ENCODE data around the gene MACF1. TPM values are rescaled to one million over a fixed set of nuclear protein-coding genes. Genes with fewer than 3 reads are reported as not detected.

Gene MACF1
- total RNA-seq, 2 donors from 2014 or later: 107 to 148 TPM

DNA sequence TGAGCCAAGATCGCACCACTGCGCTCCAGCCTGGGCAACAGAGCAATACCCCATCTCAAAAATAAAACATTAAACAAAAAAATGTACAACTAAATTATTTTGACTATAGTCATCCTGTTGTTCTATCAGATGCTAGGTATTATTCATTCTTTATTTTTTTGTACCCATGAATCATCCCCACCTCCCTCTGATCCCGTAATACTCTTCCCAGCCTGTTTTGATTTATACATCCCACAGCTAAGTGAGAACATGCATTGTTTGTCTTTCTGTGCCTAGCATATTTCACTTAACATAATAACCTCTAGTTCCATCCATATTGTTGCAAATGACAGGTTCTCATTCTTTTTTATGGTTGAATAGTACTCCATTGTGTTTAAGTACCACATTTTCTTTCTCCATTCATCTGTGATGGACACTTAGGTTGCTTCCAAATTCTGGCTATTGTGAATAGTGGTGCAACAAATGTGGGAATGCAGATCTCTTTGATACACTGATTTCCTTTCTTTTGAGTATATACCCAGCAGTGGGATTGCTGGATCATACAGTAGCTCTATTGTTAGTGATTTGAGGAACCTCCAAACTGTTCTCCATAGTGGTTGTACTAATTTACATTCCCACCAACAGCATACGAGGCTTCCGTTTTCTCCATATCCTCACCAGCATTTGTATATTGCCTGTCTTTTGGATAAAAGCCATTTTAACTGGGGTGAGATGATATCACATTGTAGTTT, 84.4 kb downstream of the MACF1 start:
- intact Hi-C loops (cut with DNase I): no loop called here
- no peak overlapping the region for H3K27ac ChIP-seq
- no peak overlapping the region for H3K9ac ChIP-seq (ENCODE audit: low read depth in 2 of 2, low read length in 2 of 2)
- peaks cover 9% of the 10 kb centered on the region for H3K36me3 ChIP-seq
- no peak overlapping the region for H3K4me3 ChIP-seq
- no peaks in the 10 kb centered on the region for H3K4me1 ChIP-seq
- H3K27me3 ChIP-seq: no peaks in the 10 kb centered on the region
- no peak for DNase-seq
- TF ChIP-seq, protein P1, sequence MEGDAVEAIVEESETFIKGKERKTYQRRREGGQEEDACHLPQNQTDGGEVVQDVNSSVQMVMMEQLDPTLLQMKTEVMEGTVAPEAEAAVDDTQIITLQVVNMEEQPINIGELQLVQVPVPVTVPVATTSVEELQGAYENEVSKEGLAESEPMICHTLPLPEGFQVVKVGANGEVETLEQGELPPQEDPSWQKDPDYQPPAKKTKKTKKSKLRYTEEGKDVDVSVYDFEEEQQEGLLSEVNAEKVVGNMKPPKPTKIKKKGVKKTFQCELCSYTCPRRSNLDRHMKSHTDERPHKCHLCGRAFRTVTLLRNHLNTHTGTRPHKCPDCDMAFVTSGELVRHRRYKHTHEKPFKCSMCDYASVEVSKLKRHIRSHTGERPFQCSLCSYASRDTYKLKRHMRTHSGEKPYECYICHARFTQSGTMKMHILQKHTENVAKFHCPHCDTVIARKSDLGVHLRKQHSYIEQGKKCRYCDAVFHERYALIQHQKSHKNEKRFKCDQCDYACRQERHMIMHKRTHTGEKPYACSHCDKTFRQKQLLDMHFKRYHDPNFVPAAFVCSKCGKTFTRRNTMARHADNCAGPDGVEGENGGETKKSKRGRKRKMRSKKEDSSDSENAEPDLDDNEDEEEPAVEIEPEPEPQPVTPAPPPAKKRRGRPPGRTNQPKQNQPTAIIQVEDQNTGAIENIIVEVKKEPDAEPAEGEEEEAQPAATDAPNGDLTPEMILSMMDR (IDR thresholded peaks at IDR 0.05): no peak
- no peaks in the 10 kb centered on the region for H3K9me3 ChIP-seq

DNA sequence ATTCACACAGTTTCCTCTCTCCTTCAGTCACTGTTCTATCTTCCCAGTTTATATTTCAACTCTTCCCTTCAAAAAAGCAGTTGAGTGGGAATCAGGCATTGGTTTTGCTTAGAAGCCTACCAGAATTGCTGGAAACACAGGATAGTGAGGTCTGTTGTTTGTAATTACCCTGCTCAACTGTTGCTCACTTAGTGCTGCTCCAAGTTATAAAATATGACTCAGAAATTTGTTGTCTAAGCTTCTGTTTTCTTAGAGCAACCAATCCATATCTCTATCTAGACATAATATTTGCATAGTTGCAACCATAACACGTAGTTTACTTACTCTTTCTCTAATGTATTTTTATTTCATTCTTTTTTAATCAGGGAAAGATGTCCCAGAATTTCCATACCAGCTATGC, 87.9 kb downstream of the MACF1 start:
- Histone ChIP-seq H3K27me3 (no peaks in the 10 kb centered on the region), H3K4me3 (no peak overlapping the region), H3K9ac (ENCODE audit: low read depth in 2 of 2, low read length in 2 of 2) (no peak overlapping the region), H3K9me3 (no peaks in the 10 kb centered on the region), H3K27ac (no peak overlapping the region), H3K36me3 (peaks cover 7% of the 10 kb centered on the region), H3K4me1 (no peaks in the 10 kb centered on the region)
- intact Hi-C loops (cut with DNase I): no loop called here
- DNase-seq: no peak
- TF ChIP-seq, protein P1 (IDR thresholded peaks at IDR 0.05): no peak

DNA sequence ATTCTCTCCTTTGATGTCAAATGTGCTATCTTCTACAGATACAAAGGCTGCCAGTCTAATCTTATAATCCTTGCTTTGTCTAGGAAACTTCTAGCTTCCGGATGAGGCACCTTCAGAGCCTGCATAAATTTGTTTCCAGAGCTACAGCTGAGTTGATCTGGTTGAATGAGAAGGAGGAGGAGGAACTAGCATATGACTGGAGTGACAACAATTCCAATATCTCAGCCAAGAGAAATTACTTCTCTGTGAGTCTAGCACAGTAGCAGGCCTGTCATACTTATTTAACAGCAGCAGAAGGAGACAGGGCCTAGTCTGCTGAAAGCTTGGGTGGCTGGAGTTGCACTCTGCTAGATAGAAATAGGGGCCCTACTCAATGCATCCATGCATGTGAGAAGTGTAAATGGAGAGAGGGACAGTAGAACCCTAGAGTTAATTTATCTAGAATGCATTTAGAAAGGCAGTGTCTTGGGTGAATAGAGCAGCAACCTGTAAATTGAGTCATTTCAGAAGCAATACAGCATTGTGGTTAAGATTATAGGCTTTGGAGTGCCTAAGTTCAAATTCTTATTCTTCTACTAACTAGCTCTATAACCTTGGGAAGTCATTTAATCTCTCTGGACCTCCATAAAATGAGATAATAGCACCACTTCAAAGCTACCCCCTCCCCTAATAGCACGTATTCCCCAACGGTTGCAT, 89.0 kb downstream of the MACF1 start:
- no peaks in the 10 kb centered on the region for H3K9me3 ChIP-seq
- no peak overlapping the region for H3K27ac ChIP-seq
- H3K9ac ChIP-seq (ENCODE audit: low read depth in 2 of 2, low read length in 2 of 2): no peak overlapping the region
- H3K36me3 ChIP-seq: no peaks in the 10 kb centered on the region
- H3K4me1 ChIP-seq: no peaks in the 10 kb centered on the region
- intact Hi-C loops (cut with DNase I): no loop called here
- no peak overlapping the region for H3K4me3 ChIP-seq
- no peak for DNase-seq
- no peaks in the 10 kb centered on the region for H3K27me3 ChIP-seq
- TF ChIP-seq, protein P1 (IDR thresholded peaks at IDR 0.05): no peak

DNA sequence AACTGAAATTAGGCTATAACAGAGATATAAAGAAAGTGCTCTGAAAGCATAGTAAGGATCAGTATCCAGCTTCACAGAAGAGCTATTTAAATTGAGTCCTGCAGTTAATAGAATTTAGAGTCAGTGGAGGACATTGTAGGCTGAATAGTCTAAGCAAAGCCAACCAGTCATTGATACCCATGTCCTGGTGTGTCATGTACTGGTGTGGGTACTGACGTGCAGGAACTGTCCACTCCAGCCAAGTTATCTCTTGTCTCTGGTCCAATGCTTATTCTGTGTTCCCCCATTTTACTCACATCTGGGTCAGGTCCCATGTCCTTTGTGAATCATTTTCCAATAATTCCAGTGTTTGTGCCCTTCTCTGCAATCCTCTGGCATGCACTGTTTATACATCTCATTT, 90.0 kb downstream of the MACF1 start:
- TF ChIP-seq, protein P1 (IDR thresholded peaks at IDR 0.05): no peak
- H3K27me3 ChIP-seq: no peaks in the 10 kb centered on the region
- H3K27ac ChIP-seq: no peak overlapping the region
- H3K4me3 ChIP-seq: no peak overlapping the region
- intact Hi-C loops (cut with DNase I): no loop called here
- no peak for DNase-seq
- no peak overlapping the region for H3K9ac ChIP-seq (ENCODE audit: low read depth in 2 of 2, low read length in 2 of 2)
- no peaks in the 10 kb centered on the region for H3K4me1 ChIP-seq
- no peaks in the 10 kb centered on the region for H3K9me3 ChIP-seq
- H3K36me3 ChIP-seq: no peaks in the 10 kb centered on the region

DNA sequence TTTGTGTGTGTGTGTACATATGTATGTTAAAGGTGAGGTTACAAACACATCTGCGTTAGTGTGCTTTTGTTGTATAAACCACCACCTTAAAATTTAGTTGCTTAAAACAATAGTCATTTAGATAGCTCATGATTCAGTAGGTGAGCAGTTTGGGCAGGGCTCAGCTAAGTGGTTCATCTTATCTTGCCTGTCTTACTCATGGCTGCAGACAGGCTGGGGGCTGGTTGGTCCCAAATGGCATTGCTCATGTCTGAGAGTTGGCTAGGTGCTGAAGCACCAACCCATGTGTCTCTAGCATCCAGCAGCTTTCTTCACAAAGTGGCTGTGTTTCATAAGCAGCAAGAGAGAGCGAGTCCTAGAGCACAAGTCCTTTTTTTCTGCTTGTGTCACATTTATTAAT, 91.4 kb downstream of the MACF1 start:
- H3K9ac ChIP-seq (ENCODE audit: low read depth in 2 of 2, low read length in 2 of 2): no peak overlapping the region
- no peak for DNase-seq
- no peaks in the 10 kb centered on the region for H3K4me1 ChIP-seq
- H3K9me3 ChIP-seq: no peaks in the 10 kb centered on the region
- TF ChIP-seq, protein P1 (IDR thresholded peaks at IDR 0.05): no peak
- no peaks in the 10 kb centered on the region for H3K27me3 ChIP-seq
- no peak overlapping the region for H3K27ac ChIP-seq
- H3K4me3 ChIP-seq: no peak overlapping the region
- intact Hi-C loops (cut with DNase I): no loop called here
- peaks cover 10% of the 10 kb centered on the region for H3K36me3 ChIP-seq

Measured in colonic mucosa (tissue), 4 donors.